ENCODE results near the gene USP34. TPM values are rescaled to one million over a fixed set of nuclear protein-coding genes. Genes with fewer than 3 reads are reported as not detected.

The USP34 gene
- total RNA-seq, 1 donor from 2014 or later: 108 TPM

DNA sequence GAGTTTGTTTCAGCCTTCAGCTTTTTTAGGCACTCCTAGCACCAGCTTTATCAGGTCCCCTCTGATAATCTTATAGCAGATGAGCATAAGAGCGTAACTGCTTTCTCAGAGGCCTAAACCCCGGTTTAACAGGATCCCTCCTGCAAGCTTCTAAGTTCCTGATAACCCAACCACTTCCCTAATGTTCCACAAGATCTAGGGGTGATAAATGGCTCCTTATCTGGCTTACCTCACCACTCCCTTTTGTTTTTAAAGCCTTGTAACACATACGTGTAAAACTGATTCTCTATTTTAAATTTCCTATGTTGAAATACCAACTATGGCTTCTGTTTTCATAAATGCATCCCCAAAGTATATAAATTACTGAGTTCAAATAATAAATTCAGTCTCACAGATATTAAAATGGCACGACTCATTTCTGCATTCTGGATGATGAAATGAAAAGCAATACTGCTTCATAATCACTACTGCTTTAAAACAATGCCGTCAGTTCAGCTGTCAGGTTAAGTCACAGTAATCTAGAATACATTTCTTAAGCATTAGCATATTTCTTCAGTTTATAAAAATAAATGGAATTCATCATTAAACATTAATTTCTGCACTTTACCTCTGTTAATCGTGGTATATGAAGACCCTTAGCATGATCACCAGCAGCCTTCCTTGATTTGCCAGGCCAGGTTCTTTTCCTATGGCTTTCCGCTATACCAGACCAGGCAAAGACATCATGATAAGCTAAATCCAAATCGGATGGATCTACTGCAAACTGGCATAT, 182.6 kb downstream of the USP34 start:
- no peak for ATAC-seq
- intact Hi-C loops (cut with DNase I): no loop called here

GRCh38 chr2:61287254-61287653, 183.6 kb downstream of the USP34 start:
- ATAC-seq (no peak), DNase-seq (no peak)
- TF ChIP-seq, protein P1, sequence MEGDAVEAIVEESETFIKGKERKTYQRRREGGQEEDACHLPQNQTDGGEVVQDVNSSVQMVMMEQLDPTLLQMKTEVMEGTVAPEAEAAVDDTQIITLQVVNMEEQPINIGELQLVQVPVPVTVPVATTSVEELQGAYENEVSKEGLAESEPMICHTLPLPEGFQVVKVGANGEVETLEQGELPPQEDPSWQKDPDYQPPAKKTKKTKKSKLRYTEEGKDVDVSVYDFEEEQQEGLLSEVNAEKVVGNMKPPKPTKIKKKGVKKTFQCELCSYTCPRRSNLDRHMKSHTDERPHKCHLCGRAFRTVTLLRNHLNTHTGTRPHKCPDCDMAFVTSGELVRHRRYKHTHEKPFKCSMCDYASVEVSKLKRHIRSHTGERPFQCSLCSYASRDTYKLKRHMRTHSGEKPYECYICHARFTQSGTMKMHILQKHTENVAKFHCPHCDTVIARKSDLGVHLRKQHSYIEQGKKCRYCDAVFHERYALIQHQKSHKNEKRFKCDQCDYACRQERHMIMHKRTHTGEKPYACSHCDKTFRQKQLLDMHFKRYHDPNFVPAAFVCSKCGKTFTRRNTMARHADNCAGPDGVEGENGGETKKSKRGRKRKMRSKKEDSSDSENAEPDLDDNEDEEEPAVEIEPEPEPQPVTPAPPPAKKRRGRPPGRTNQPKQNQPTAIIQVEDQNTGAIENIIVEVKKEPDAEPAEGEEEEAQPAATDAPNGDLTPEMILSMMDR (IDR thresholded peaks at IDR 0.05): no peak
- H3K4me1 ChIP-seq: peaks cover 4% of the 10 kb centered on the region
- no peaks in the 10 kb centered on the region for H3K27me3 ChIP-seq (ENCODE audit: low read depth)
- peaks cover 52% of the 10 kb centered on the region for H3K36me3 ChIP-seq
- no peak overlapping the region for H3K4me3 ChIP-seq
- intact Hi-C loops (cut with DNase I): no loop called here
- H3K27ac ChIP-seq: no peak overlapping the region
- H3K9me3 ChIP-seq: no peaks in the 10 kb centered on the region

More for the DNA sequence above, 182.6 kb downstream of the USP34 start:
- peaks cover 4% of the 10 kb centered on the region for H3K4me1 ChIP-seq
- no peaks in the 10 kb centered on the region for H3K9me3 ChIP-seq
- no peak for DNase-seq
- H3K4me3 ChIP-seq: no peak overlapping the region
- no peak overlapping the region for H3K27ac ChIP-seq
- peaks cover 49% of the 10 kb centered on the region for H3K36me3 ChIP-seq
- H3K27me3 ChIP-seq (ENCODE audit: low read depth): no peaks in the 10 kb centered on the region
- TF ChIP-seq, protein P1 (IDR thresholded peaks at IDR 0.05): no peak

GRCh38 chr2:61283443-61284160, 187.3 kb downstream of the USP34 start:
- Histone ChIP-seq H3K27me3 (ENCODE audit: low read depth) (no peaks in the 10 kb centered on the region), H3K27ac (no peak overlapping the region), H3K9me3 (no peaks in the 10 kb centered on the region), H3K4me1 (no peaks in the 10 kb centered on the region), H3K36me3 (peaks cover 69% of the 10 kb centered on the region), H3K4me3 (no peak overlapping the region)
- TF ChIP-seq, protein P1 (IDR thresholded peaks at IDR 0.05): no peak
- ATAC-seq: no peak
- intact Hi-C loops (cut with DNase I): no loop called here
- no peak for DNase-seq

DNA sequence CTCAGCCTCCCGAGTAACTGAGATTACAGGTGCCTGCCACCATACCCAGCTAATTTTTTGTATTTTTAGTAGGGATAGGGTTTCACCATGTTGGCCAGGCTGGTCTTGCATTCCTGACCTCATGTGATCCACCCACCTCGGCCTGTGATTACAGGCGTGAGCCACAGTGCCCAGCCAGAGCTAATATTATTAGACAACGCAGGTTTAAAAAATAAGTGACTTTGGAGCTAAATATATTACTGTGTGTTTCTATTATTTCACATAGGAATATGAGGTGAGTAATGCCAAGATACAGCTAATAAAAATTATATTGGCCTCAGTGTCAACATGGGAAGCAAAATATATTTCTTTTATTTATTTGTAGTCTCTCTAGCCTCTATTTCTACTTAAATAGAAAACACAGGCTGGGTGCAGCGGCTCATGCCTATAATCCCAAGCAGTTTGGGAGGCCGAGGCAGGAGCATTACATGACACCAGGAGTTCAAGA, 188.7 kb downstream of the USP34 start:
- peaks cover 66% of the 10 kb centered on the region for H3K36me3 ChIP-seq

GRCh38 chr2:61281321-61281720, 189.6 kb downstream of the USP34 start:
- intact Hi-C loops (cut with DNase I): no loop called here
- DNase-seq: no peak
- Histone ChIP-seq H3K4me3 (no peak overlapping the region), H3K9me3 (no peaks in the 10 kb centered on the region), H3K4me1 (no peaks in the 10 kb centered on the region), H3K36me3 (peaks cover 68% of the 10 kb centered on the region), H3K27me3 (ENCODE audit: low read depth) (no peaks in the 10 kb centered on the region), H3K27ac (no peak overlapping the region)
- no peak for ATAC-seq
- TF ChIP-seq, protein P1 (IDR thresholded peaks at IDR 0.05): no peak

More for the DNA sequence above, 188.7 kb downstream of the USP34 start:
- Histone ChIP-seq H3K27ac (no peak overlapping the region), H3K4me1 (no peaks in the 10 kb centered on the region), H3K9me3 (no peaks in the 10 kb centered on the region), H3K4me3 (no peak overlapping the region), H3K27me3 (ENCODE audit: low read depth) (no peaks in the 10 kb centered on the region)
- TF ChIP-seq, protein P1 (IDR thresholded peaks at IDR 0.05): no peak
- no peak for ATAC-seq
- DNase-seq: no peak
- intact Hi-C loops (cut with DNase I): no loop called here

Data from lower lobe of right lung (tissue), 2 donors.